GM12878 (cell line): ENCODE data around the gene FAM76A.

ENCODE experiments used
- FOXM1 ChIP-seq: IDR thresholded peaks from 2 replicates; pipeline ENCODE4 v1.6.1; 2012; ENCODE audit warnings: low read depth, mild to moderate bottlenecking, inconsistent platforms, low read length, moderate library complexity
- MXI1 ChIP-seq: fragments of 150-350 bp; IDR thresholded peaks from 2 replicates; pipeline ENCODE4 v1.6.1; 2011; ENCODE audit warnings: low read depth, mild to moderate bottlenecking, inconsistent platforms, low read length, improper control_type of control experiment
- ZNF622 ChIP-seq: fragments of 450-650 bp; IDR thresholded peaks from 2 replicates; pipeline ENCODE4 v1.6.1; 2017; ENCODE audit warnings: mild to moderate bottlenecking, inconsistent platforms
- TF ChIP-seq, protein P1 (sequence below): fragments of 450-650 bp; IDR thresholded peaks from 2 replicates; pipeline ENCODE4 v1.6.1; 2017; ENCODE audit warnings: mild to moderate bottlenecking

DNA sequence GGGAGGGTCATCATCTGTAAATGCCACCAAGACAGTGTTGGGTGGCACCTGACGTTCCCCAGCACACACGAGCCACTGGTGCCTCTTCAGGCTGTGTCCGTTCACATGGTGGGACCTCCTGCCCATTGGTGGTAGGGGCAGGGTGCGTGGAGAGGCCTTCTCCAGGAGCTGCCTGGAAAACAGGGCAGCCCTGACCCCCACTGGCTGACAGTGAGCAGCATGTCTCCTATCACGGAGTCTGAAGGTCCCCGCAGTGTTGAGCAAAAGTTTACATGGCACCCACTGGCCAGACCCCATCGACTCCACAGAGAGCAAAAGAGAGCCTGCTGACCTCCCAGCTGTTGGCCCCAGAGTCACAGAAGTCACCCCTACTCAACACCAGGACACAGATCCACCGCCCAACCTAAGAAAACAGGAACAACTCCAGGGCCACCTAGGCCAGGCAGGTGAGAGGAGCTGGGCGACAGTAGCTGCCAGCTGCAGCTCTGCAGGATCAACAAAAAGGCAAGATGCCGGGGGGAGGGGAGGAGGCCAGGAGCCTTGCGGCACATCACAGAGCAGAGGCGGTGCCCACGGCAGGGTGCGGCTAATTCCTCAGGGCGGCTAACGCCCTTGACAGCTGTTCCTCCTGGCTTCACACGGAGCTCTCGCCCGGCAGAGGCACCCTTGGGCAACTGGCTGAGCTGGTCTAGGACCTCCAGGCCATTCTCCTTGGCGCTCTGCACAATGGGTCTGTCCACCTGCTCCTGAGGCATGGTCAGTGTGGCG is 39.4 kb upstream of the FAM76A start:
- TF ChIP-seq, protein P1, sequence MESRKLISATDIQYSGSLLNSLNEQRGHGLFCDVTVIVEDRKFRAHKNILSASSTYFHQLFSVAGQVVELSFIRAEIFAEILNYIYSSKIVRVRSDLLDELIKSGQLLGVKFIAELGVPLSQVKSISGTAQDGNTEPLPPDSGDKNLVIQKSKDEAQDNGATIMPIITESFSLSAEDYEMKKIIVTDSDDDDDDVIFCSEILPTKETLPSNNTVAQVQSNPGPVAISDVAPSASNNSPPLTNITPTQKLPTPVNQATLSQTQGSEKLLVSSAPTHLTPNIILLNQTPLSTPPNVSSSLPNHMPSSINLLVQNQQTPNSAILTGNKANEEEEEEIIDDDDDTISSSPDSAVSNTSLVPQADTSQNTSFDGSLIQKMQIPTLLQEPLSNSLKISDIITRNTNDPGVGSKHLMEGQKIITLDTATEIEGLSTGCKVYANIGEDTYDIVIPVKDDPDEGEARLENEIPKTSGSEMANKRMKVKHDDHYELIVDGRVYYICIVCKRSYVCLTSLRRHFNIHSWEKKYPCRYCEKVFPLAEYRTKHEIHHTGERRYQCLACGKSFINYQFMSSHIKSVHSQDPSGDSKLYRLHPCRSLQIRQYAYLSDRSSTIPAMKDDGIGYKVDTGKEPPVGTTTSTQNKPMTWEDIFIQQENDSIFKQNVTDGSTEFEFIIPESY: no peak
- TF ChIP-seq FOXM1: no peak
- TF ChIP-seq ZNF622: no peak
- no peak for TF ChIP-seq MXI1
